Transverse colon (tissue), 4 donors: ENCODE results near the gene LRRC75A. TPM values are rescaled to one million over a fixed set of nuclear protein-coding genes. Genes with fewer than 3 reads are reported as not detected.

ENCODE experiments used
- DNase-seq: peaks from one replicate; pipeline ENCODE4 v3.0.0-alpha.2; 2019
- H3K27ac ChIP-seq, 4 donors: fragments of 200-600 bp; sonication (generic); 2 replicates each; pipeline ENCODE4 v1.5.1; 2016 to 2018; ENCODE audit warnings: inconsistent platforms in 4 of 4
- H3K27me3 ChIP-seq: fragments of 200-600 bp; sonication (generic); 2 replicates; pipeline ENCODE4 v1.5.1; 2017; ENCODE audit warnings: inconsistent platforms
- H3K36me3 ChIP-seq, 4 donors: fragments of 200-600 bp; sonication (generic); 2 replicates each; pipeline ENCODE4 v1.5.1; 2017 to 2019; ENCODE audit warnings: inconsistent platforms in 4 of 4
- H3K4me1 ChIP-seq, 4 donors: fragments of 200-600 bp; sonication (generic); 2 replicates each; pipeline ENCODE4 v1.5.1; 2017 to 2020; ENCODE audit warnings: inconsistent platforms in 4 of 4
- H3K4me3 ChIP-seq, 4 donors: fragments of 200-600 bp; sonication (generic); 1 replicate in 1 of 4; 2 replicates in 3 of 4; pipeline versions ENCODE4 v1.5.1 to v1.6.1; 2017 to 2019; ENCODE audit warnings: inconsistent platforms in 4 of 4
- H3K9me3 ChIP-seq, 2 donors: fragments of 200-600 bp; sonication (generic); 2 replicates each; pipeline ENCODE4 v1.5.1; 2017 to 2019; ENCODE audit warnings: inconsistent platforms in 2 of 2
- EP300 ChIP-seq: sonication (generic); formaldehyde crosslinking; IDR thresholded peaks from one replicate; pipeline ENCODE4 v1.6.1; 2017; ENCODE audit warnings: antibody characterized with exemption, low read depth
- POLR2A ChIP-seq: fragments of 450-650 bp; IDR thresholded peaks from one replicate; pipeline ENCODE4 v1.6.1; 2016; ENCODE audit warnings: antibody characterized with exemption, mild to moderate bottlenecking, moderate library complexity
- POLR2AphosphoS5 ChIP-seq, 3 donors: sonication (generic); formaldehyde crosslinking; IDR thresholded peaks; one replicate each; pipeline ENCODE4 v1.6.1; 2016; ENCODE audit warnings: antibody characterized with exemption in 3 of 3
- WGBS, 2 donors: methylation state at CpG; one replicate each; pipeline ENCODE4 v1.1.5; 2018; ENCODE audit warnings: low coverage in 1 of 2; 5-methylcytosine and 5-hydroxymethylcytosine counted together
- in situ Hi-C, 4 donors: fragments of 200-750 bp; cut with MboI; loops; one replicate each; pipeline versions ENCODE4 v1.15.0 to v1.15.1; 2017; ENCODE audit warnings: low sequenced_read_pairs in 3 of 4, low pct_ligation_motif_present in 1 of 4, low pct_unique_long_range_greater_than_20kb in 1 of 4
- intact Hi-C: fragments of 100-400 bp; cut with DNase I; formaldehyde crosslinking; loops from one replicate; pipeline ENCODE4 v1.15.1; 2023; ENCODE audit warnings: low total_unique reads
- total RNA-seq, 4 donors: library from RNA; depleted of rRNA; stranded (reverse); fragments of >200 nt; gene quantifications; one replicate each; pipeline ENCODE4 v1.1.0, GENCODE V29; 2016
- TF ChIP-seq, protein P1 (sequence below), 5 experiments: fragments of 200-600 bp in 3 of 5; fragments of 450-650 bp in 2 of 5; sonication (generic) in 3 of 5; IDR thresholded peaks; 1 replicate in 2 of 5; 2 replicates in 3 of 5; pipeline ENCODE4 v1.5.1; 2016 to 2017; ENCODE audit warnings: antibody characterized with exemption in 5 of 5, inconsistent platforms in 3 of 5, mild to moderate bottlenecking in 2 of 5, moderate library complexity in 1 of 5

LRRC75A gene, protein sequence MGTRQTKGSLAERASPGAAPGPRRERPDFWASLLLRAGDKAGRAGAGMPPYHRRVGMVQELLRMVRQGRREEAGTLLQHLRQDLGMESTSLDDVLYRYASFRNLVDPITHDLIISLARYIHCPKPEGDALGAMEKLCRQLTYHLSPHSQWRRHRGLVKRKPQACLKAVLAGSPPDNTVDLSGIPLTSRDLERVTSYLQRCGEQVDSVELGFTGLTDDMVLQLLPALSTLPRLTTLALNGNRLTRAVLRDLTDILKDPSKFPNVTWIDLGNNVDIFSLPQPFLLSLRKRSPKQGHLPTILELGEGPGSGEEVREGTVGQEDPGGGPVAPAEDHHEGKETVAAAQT
- 100 to 1,000 TPM in 2 of 4 donors, 10 to 100 TPM in 2; 67.9 to 194 (median 115) TPM for total RNA-seq

DNA sequence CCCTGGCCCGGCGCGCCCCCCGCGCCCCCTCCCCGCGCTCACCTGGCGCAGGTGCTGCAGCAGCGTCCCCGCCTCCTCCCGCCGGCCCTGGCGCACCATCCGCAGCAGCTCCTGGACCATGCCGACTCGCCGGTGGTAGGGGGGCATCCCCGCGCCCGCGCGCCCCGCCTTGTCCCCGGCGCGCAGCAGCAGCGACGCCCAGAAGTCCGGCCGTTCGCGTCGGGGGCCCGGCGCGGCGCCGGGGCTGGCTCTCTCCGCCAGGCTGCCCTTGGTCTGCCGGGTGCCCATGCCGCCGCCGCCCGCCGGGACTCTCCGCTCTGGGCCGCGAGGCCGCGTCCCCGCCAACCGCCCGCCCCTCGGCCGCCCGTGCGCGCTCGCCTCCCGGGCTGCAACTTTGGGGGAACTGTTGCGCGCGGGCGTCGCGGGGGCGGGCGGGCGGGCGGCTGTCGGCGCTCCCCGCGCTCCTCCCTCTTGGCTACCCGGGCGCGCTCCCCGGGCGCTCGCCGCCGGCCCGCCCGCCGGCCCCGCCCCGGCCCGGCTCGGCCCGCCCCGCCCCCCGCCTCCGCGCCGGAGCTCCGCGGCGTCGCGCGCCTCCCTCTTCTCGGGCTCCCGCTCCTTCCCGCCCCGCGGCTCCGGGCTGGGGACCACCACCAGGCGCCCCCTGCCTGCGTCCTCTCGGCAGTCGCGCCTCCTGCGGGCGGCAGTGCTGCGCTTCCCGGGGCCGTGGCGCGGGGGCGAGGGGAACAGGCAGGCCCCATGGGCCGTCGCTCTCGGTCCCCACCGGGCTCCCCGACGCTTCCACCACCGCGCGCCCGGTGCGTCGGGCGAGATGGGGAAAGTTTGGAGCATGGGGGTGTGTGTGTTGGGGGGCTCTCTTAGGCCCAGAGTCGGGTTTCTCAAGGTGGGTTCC is at the start of gene LRRC75A:
Gene LRRC75A (minus strand): TSS at position 491 of the 910 bp plus-strand sequence. CDS start 203 bp downstream, at position 288.
- Histone ChIP-seq H3K27me3 (no peaks in the 10 kb centered on the region), H3K4me3 (peak within 1 kb of the TSS; percentile 53 to 84 (median 58)), H3K4me1 (peaks cover 17 to 62% (median 50%) of the 10 kb centered on the region in 4 donors), H3K27ac (peak within 1 kb of the TSS; percentile 65 to 90 (median 86)), H3K36me3 (no peaks in the 10 kb centered on the region), H3K9me3 (no peaks in the 10 kb centered on the region)
- DNase-seq: peak; percentile 57
- no peak for TF ChIP-seq POLR2A
- TF ChIP-seq POLR2AphosphoS5 (IDR thresholded peaks at IDR 0.05): no peak
- intact Hi-C loops: no loop called here
- 3% methylated on average over 40 of the region's 134 CpGs; no CpG with 5 or more reads in 1 of the 2 donors for WGBS, 2 donors
- in situ Hi-C loops: no loop called here

DNA sequence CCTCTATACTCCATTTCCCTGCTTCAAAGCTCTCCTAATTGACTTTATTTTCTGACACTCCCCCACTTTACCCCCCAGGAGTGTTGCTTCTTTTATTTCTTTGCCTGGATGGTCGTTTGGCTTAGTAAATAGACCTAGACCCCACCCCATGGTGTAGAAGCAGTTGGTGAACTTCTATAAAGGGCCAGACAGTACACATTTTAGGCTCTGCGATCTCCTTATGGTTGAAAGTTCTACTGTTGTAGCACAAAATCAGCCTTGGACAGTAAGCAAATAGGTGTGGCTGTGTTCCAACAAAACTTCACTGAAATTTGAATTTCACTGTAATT is 45.1 kb upstream of the LRRC75A start:
- in situ Hi-C loops (loop anchor here in 2 of 4 donors (25.0 kb wide), 1 partner anchor 450 kb away; no protein-coding TSS in a partner anchor), intact Hi-C loops (no loop called here)
- WGBS, 2 donors: 37% methylated on average over 2 of the region's 2 CpGs; no CpG with 5 or more reads in 1 of the 2 donors
- TF ChIP-seq POLR2AphosphoS5 (IDR thresholded peaks at IDR 0.05) (no peak), POLR2A (no peak), EP300 (no peak)
- TF ChIP-seq, protein P1, sequence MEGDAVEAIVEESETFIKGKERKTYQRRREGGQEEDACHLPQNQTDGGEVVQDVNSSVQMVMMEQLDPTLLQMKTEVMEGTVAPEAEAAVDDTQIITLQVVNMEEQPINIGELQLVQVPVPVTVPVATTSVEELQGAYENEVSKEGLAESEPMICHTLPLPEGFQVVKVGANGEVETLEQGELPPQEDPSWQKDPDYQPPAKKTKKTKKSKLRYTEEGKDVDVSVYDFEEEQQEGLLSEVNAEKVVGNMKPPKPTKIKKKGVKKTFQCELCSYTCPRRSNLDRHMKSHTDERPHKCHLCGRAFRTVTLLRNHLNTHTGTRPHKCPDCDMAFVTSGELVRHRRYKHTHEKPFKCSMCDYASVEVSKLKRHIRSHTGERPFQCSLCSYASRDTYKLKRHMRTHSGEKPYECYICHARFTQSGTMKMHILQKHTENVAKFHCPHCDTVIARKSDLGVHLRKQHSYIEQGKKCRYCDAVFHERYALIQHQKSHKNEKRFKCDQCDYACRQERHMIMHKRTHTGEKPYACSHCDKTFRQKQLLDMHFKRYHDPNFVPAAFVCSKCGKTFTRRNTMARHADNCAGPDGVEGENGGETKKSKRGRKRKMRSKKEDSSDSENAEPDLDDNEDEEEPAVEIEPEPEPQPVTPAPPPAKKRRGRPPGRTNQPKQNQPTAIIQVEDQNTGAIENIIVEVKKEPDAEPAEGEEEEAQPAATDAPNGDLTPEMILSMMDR (IDR thresholded peaks at IDR 0.05): no peak
- peaks cover 0 to 15% (median 3%) of the 10 kb centered on the region in 4 donors for H3K4me1 ChIP-seq
- peak overlapping the region; percentile 92 to 98 (median 96) for H3K27ac ChIP-seq
- H3K36me3 ChIP-seq: no peaks in the 10 kb centered on the region
- DNase-seq: no peak
- peaks cover 3% of the 10 kb centered on the region for H3K27me3 ChIP-seq
- peak overlapping the region in 1 of 4 donors; percentile 80 for H3K4me3 ChIP-seq
- no peaks in the 10 kb centered on the region for H3K9me3 ChIP-seq

DNA sequence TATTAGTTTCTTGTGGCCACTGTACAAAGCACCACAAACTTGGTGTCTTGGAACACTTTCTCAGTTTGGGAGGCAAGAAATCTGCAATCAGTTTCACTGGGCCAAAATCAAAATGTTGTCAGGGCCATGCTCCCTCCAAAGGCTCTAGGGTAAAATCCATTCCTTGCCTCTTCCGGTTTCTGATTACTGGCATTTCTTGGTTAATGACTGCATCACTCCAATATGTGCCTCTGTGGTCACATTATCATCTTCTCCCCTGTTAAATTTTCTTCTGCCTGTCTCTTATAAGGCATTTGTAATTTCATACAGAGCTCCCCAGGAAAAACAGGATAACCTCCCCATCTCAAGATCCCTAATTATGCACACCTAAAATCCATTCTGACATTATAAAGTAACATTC is 42.2 kb upstream of the LRRC75A start:
- DNase-seq: no peak
- no peak overlapping the region for H3K4me3 ChIP-seq
- H3K36me3 ChIP-seq: no peaks in the 10 kb centered on the region
- H3K9me3 ChIP-seq: no peaks in the 10 kb centered on the region
- H3K4me1 ChIP-seq: peaks cover 0 to 15% (median 3%) of the 10 kb centered on the region in 4 donors
- H3K27ac ChIP-seq: no peak overlapping the region
- intact Hi-C loops (no loop called here), in situ Hi-C loops (loop anchor here in 2 of 4 donors (25.0 kb wide), 1 partner anchor 453 kb away; no protein-coding TSS in a partner anchor)
- H3K27me3 ChIP-seq: peaks cover 10% of the 10 kb centered on the region
- TF ChIP-seq EP300: no peak
- TF ChIP-seq POLR2AphosphoS5 (IDR thresholded peaks at IDR 0.05): no peak
- TF ChIP-seq, protein P1 (IDR thresholded peaks at IDR 0.05): no peak
- TF ChIP-seq POLR2A: no peak
- WGBS, 2 donors: 91 to 100% methylated on average over 1 of the region's 1 CpG

DNA sequence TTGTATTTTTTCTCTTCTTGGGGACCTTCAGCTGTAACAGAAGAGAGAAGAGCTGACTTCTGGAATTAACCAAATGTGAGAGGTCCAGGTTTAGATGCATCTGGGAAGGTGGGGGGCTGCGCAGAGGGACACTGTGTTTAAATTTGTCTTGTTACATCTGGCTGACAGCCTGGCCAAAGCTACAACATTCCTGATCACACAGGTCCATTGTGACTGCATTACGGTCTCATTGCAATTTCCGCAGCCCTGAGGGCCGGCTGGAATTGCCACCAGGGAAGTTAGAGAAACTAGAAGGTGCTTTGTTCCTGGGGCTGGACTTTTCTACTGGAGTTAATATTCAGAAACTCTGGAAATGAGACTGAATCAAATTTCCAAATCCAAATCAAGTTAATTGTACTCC is 37.9 kb upstream of the LRRC75A start:
- H3K27ac ChIP-seq: no peak overlapping the region
- peaks cover 0 to under 1% (median 0%) of the 10 kb centered on the region in 4 donors for H3K4me1 ChIP-seq
- DNase-seq: no peak
- H3K36me3 ChIP-seq: no peaks in the 10 kb centered on the region
- intact Hi-C loops: no loop called here
- H3K27me3 ChIP-seq: peaks cover 13% of the 10 kb centered on the region
- in situ Hi-C loops: loop anchor here in 2 of 4 donors (10.0 to 25.0 kb wide), 2 partner anchors 165 to 457 kb away; no protein-coding TSS in a partner anchor
- TF ChIP-seq, protein P1 (IDR thresholded peaks at IDR 0.05): no peak
- TF ChIP-seq POLR2A (no peak), EP300 (no peak), POLR2AphosphoS5 (IDR thresholded peaks at IDR 0.05) (no peak)
- WGBS, 2 donors: 83% methylated on average over 2 to 4 of the region's 4 CpGs
- H3K4me3 ChIP-seq: no peak overlapping the region
- no peaks in the 10 kb centered on the region for H3K9me3 ChIP-seq
